SU-DHL-6 (cell line): ENCODE measurements around the gene PTER.

Experiments used
- H2AFZ ChIP-seq: fragments of 200-600 bp; sonication (generic); 2 replicates; pipeline ENCODE4 v1.6.1; 2014; ENCODE audit warnings: low read depth, mild to moderate bottlenecking, moderate library complexity, mixed read lengths, antibody characterized with exemption, low read length; ENCODE audit not compliant: severe bottlenecking
- H3F3A ChIP-seq: fragments of 200-600 bp; shearing (Covaris generic); 2 replicates; pipeline ENCODE4 v1.6.0; 2016; ENCODE audit warnings: antibody characterized with exemption, mild to moderate bottlenecking; ENCODE audit not compliant: insufficient read depth
- H3K27ac ChIP-seq: fragments of 200-600 bp; sonication (generic); 2 replicates; pipeline ENCODE4 v1.5.1; 2016; ENCODE audit warnings: low read depth, mild to moderate bottlenecking, low read length, moderate library complexity, mixed read lengths
- H3K27me3 ChIP-seq: fragments of 200-600 bp; sonication (generic), shearing (Covaris generic); 2 replicates; pipeline ENCODE4 v1.6.0; 2014; ENCODE audit warnings: mild to moderate bottlenecking, low read length
- H3K36me3 ChIP-seq: fragments of 200-600 bp; sonication (generic); 2 replicates; pipeline ENCODE4 v1.6.1; 2014; ENCODE audit warnings: mild to moderate bottlenecking, low read length, mixed read lengths
- H3K4me2 ChIP-seq: fragments of 300-600, 200-600 bp; shearing (Covaris generic), sonication (generic); 2 replicates; pipeline ENCODE4 v1.6.0; 2014; ENCODE audit warnings: low read length, low read depth, mild to moderate bottlenecking; ENCODE audit not compliant: poor library complexity, severe bottlenecking
- H3K4me3 ChIP-seq: fragments of 200-600 bp; sonication (generic); 2 replicates; pipeline ENCODE4 v1.5.1; 2014; ENCODE audit warnings: antibody characterized with exemption, low read length, mild to moderate bottlenecking, mixed read lengths; ENCODE audit not compliant: insufficient read depth, poor library complexity, severe bottlenecking
- H3K79me2 ChIP-seq: fragments of 200-600 bp; sonication (generic); 2 replicates; pipeline ENCODE4 v1.6.1; 2014; ENCODE audit warnings: mild to moderate bottlenecking, low read length, moderate library complexity; ENCODE audit not compliant: insufficient read depth
- H3K9ac ChIP-seq: fragments of 200-600 bp; sonication (generic); 2 replicates; pipeline ENCODE4 v1.7.0; 2014; ENCODE audit warnings: mild to moderate bottlenecking, low read length
- H3K9me2 ChIP-seq: fragments of 200-600 bp; sonication (generic); replicated peaks from 2 replicates; pipeline ENCODE4 v1.6.1; 2014; ENCODE audit warnings: low read length; ENCODE audit not compliant: insufficient read depth
- H3K9me3 ChIP-seq: fragments of 200-600 bp; sonication (generic); 2 replicates; pipeline ENCODE4 v1.6.1; 2014; ENCODE audit warnings: low read length, mixed read lengths; ENCODE audit not compliant: insufficient read depth
- H4K20me1 ChIP-seq: fragments of 200-600 bp; sonication (generic); 2 replicates; pipeline ENCODE4 v1.6.1; 2014; ENCODE audit warnings: low read depth, mild to moderate bottlenecking, antibody characterized with exemption, low read length, moderate library complexity, mixed read lengths
- CTCF ChIP-seq: fragments of 200-600 bp; sonication (generic); IDR thresholded peaks from one replicate; pipeline ENCODE4 v1.5.1; 2017; ENCODE audit warnings: antibody characterized with exemption, mild to moderate bottlenecking, low read length, moderate library complexity; ENCODE audit not compliant: insufficient read depth, poor library complexity, severe bottlenecking
- EZH2phosphoT487 ChIP-seq: fragments of 200-600 bp; sonication (generic), shearing (Covaris generic); conservative IDR thresholded peaks from 2 replicates; pipeline ENCODE4 v1.6.1; 2018; ENCODE audit warnings: mild to moderate bottlenecking, antibody characterized with exemption, low read length, moderate library complexity, mixed read lengths

Gene PTER

DNA sequence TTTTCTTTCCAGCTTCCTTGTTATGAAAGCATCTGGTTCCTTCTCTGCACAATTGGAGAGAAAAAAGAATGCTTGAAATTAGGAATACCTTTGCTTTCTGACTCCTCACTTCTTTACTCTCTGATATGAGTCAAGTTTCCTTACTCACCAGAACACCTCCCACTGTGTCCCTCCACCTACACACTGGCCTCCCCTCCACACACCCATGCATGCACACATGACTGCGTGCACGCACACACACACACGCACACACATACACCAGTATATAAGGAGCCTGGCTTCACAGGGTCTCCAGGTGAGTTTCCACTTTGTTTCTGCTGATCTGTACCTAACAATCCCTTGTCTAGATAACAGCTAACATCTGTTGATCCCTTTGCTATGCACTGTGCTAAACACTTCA is 11.4 kb upstream of the PTER start:
- H3K36me3 ChIP-seq, result no peaks in the 10 kb centered on the region
- H3K27ac ChIP-seq, result no peak overlapping the region
- H3K4me3 ChIP-seq, result no peak overlapping the region
- H3K79me2 ChIP-seq, result no peaks in the 10 kb centered on the region
- no peaks in the 10 kb centered on the region for H4K20me1 ChIP-seq
- no peaks in the 10 kb centered on the region for H3K27me3 ChIP-seq
- H2AFZ ChIP-seq, result no peak overlapping the region
- no peaks in the 10 kb centered on the region for H3F3A ChIP-seq
- H3K4me2 ChIP-seq, result no peak overlapping the region
- no peak overlapping the region for H3K9ac ChIP-seq
- no peaks in the 10 kb centered on the region for H3K9me3 ChIP-seq
- H3K9me2 ChIP-seq, result no peaks in the 10 kb centered on the region
- TF ChIP-seq EZH2phosphoT487, result no peak
- no peak for TF ChIP-seq CTCF

- H3K4me3 ChIP-seq, result no peak overlapping the region
- H3F3A ChIP-seq, result no peaks in the 10 kb centered on the region
- H3K79me2 ChIP-seq, result no peaks in the 10 kb centered on the region
- TF ChIP-seq CTCF (no peak), EZH2phosphoT487 (no peak)
- H3K27me3 ChIP-seq, result no peaks in the 10 kb centered on the region
- no peak overlapping the region for H3K27ac ChIP-seq
- no peak overlapping the region for H3K4me2 ChIP-seq
- H3K9me2 ChIP-seq, result no peaks in the 10 kb centered on the region
- H3K9me3 ChIP-seq, result no peaks in the 10 kb centered on the region
- no peaks in the 10 kb centered on the region for H4K20me1 ChIP-seq
- no peak overlapping the region for H3K9ac ChIP-seq
- no peak overlapping the region for H2AFZ ChIP-seq
- no peaks in the 10 kb centered on the region for H3K36me3 ChIP-seq
Measured at GRCh38 chr10:16429539-16429938, 7.3 kb upstream of the PTER start.

DNA sequence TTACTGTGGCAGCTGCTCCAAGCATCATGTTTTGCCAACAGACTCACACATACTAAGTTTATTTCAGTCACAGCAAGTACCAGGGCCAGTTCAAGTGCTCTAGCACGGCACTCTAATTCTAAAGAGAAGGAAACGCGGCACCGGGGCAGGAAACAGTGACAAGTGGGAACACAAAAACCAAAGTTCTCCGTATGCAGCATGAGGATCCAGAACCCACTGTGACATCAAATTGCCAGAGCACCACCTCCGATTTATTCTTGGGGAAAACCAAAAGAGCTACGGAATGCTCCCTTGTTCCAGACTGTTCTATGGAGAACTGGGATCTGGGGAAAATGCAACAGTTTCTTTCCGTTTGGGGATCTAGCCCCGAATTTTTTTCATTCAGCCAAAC is 448 bp upstream of the PTER start:
- peak overlapping the region; percentile 95 for H3K4me2 ChIP-seq
- peak overlapping the region; percentile 42 for H3K4me3 ChIP-seq
- H3K9me2 ChIP-seq, result no peaks in the 10 kb centered on the region
- no peaks in the 10 kb centered on the region for H3K27me3 ChIP-seq
- peak overlapping the region; percentile 84 for H3K9ac ChIP-seq
- H4K20me1 ChIP-seq, result peaks cover 4% of the 10 kb centered on the region; the same call in 1 of the 2 replicates
- TF ChIP-seq CTCF (no peak), EZH2phosphoT487 (no peak)
- H3K36me3 ChIP-seq, result 0 out of 2 replicates have a peak, but pooled peaks cover 3% of the 10 kb centered on the region
- H2AFZ ChIP-seq, result peak overlapping the region; percentile 97
- H3K27ac ChIP-seq, result no peak overlapping the region
- H3K79me2 ChIP-seq, result peaks cover 44% of the 10 kb centered on the region
- no peaks in the 10 kb centered on the region; the same call in 1 of the 2 replicates for H3F3A ChIP-seq
- H3K9me3 ChIP-seq, result no peaks in the 10 kb centered on the region

GRCh38 chr10:16437540-16437894 is 707 bp downstream of the PTER start:
- H2AFZ ChIP-seq, result peak overlapping the region; percentile 97

More at GRCh38 chr10:16437540-16437894, 707 bp downstream of the PTER start:
- H3K9me2 ChIP-seq, result no peaks in the 10 kb centered on the region
- H3K27me3 ChIP-seq, result no peaks in the 10 kb centered on the region
- TF ChIP-seq EZH2phosphoT487, result no peak
- TF ChIP-seq CTCF, result no peak
- peak overlapping the region; percentile 95 for H3K4me2 ChIP-seq
- peak overlapping the region; percentile 79 for H3K4me3 ChIP-seq
- peak overlapping the region; percentile 62 for H3K27ac ChIP-seq
- H3K36me3 ChIP-seq, result 0 out of 2 replicates have a peak, but pooled peaks cover 3% of the 10 kb centered on the region
- peaks cover 8% of the 10 kb centered on the region; the same call in 1 of the 2 replicates for H4K20me1 ChIP-seq
- H3K79me2 ChIP-seq, result peaks cover 56% of the 10 kb centered on the region
- no peaks in the 10 kb centered on the region for H3K9me3 ChIP-seq
- H3F3A ChIP-seq, result no peaks in the 10 kb centered on the region; the same call in 1 of the 2 replicates
- peak overlapping the region; percentile 84 for H3K9ac ChIP-seq
